Ammon's horn (tissue), 1 donor: ENCODE data around the gene CHIC1.
"Not testable (repeated sequence)": the region's sequence is repeated elsewhere in the genome, so short reads cannot be mapped to it uniquely, and the experiment has no call there.

Experiments
- DNase-seq: peaks from one replicate; pipeline ENCODE4 v3.0.0-alpha.2; 2016; ENCODE audit warnings: low spot score

The CHIC1 gene

DNA sequence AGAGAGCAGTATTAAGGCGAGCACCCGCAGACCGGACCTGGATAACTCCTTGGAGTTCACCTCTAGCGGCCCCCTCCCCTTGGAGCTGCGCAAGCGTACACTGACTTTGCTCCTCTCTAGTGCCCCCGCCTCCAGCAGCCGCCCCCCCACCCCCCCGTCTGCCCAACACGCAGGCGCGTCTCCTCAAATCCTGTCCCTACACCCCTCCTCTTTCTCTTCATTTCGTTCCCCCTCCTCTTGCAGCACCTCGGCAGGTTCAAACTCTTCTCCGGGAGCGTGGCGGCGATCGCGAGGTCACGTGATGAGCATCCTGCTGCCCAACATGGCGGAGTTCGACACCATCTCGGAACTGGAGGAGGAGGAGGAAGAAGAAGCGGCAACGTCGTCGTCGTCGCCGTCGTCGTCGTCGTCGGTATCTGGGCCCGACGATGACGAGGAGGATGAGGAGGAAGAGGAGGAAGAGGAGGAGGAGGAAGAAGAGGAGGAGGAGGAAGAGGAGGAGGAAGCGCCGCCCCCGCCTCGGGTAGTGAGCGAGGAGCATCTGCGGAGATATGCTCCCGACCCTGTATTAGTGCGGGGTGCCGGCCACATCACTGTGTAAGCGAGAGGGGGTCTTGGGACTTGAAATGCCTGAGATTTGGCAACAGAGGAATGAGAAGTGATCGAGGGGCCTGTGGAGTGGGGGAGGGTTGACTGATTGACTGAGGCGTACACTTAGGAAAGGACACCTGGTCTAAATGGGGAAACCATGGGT, at the start of gene CHIC1:
Gene CHIC1 (plus strand): TSS at position 214 of the 754 bp plus-strand sequence. CDS start 88 bp downstream, at position 302.
- peak; percentile 77 for DNase-seq

DNA sequence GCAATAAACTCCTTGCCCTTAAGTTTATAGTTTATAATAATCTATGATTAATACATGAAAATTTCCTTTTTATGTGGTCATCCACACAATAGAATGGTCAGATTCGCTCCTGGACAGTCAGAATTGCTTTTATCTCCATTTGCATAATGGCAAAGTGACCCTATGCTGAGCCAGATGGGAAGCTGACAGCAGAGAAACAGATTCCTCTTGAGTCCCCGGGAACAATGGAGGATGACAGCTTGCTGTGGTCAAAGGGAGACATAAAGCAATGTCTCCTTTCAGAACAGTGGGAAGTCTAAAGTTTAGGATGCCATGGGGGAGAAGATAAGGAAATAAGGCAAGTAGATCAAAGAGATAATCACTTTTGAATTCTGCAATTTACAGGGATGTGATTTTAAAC, 40.2 kb upstream of the CHIC1 start:
- not testable (repeated sequence) for DNase-seq

DNA sequence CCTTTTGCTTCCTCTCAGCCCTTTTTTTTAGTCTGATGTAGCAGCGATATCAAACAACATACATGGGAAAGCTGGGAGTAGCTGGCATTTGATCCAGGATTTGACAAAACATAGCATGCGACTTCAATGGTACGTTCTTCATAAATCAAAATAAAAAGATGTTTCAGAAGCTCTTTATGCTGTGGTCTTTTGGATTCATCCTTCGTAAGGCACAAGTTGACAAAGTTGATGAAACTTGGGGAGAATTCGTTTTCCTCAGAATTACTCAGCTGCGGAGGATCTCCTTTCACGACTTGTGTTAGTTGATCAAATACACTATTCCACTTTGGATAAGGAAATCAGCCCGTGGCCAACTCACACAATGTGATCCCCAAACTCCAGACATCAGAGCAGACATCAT, 38.1 kb upstream of the CHIC1 start:
- no peak for DNase-seq

- no peak for DNase-seq
Measured at GRCh38 chrX:73525928-73526690, 36.9 kb upstream of the CHIC1 start.

DNA sequence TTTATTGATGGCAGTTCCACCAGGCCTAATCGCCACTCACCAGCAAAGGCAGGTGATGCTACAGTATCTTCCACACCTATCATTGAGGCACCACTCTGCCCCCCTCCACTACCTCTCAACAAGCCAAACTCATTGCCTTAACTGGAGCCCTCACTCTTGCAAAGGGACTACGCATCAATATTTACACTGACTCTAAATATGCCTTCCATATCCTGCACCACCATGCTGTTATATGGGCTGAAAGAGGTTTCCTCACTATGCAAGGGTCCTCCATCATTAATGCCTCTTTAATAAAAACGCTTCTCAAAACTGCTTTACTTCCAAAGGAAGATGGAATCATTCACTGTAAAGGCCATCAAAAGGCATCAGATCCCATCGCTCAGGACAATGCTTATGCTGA, 31.3 kb upstream of the CHIC1 start:
- not testable (repeated sequence) for DNase-seq

GRCh38 chrX:73556159-73556558, 6.8 kb upstream of the CHIC1 start:
- DNase-seq, result no peak

- no peak for DNase-seq
Measured at GRCh38 chrX:73561801-73562200, 1.2 kb upstream of the CHIC1 start.

DNA sequence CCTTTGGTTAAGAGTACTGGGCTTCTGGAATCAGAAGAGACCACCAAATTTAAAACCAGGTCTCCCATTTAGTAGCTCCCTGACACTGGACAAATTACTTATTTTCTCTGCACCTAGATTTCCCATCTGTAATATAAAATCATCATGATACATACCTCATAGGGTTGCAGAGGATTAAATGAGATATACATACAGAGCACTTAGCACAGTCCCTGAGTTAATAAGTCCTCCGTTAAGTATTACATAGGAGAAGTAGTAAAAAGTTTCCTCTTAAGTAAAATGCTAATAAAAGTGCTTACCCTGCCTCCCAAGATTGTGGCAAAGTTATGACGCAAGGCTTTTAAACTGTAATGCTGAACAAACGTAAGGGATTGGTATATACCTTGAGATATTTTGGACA, 539 bp upstream of the CHIC1 start:
- DNase-seq, result no peak

GRCh38 chrX:73563738-73564068, 706 bp downstream of the CHIC1 start:
- DNase-seq, result no peak

DNA sequence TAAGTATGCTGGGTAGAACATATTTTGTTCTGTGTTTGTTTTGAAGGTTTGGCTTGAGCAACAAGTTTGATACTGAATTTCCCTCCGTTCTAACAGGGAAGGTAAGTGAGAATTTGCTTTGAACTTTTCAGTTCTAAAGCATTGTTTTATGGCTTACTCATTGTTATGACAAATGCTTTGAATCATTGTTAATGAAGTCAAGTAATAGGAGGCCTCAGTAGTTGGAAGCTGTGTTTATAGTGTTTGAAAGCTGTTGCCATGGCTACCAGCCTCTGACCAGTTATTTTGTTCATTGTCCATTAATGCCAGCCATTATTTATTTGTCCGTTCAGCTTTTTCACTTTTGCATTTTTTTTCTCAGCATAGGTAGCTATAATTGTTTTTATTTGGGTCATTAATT, 14.4 kb downstream of the CHIC1 start:
- DNase-seq, result peak; percentile 22

DNA sequence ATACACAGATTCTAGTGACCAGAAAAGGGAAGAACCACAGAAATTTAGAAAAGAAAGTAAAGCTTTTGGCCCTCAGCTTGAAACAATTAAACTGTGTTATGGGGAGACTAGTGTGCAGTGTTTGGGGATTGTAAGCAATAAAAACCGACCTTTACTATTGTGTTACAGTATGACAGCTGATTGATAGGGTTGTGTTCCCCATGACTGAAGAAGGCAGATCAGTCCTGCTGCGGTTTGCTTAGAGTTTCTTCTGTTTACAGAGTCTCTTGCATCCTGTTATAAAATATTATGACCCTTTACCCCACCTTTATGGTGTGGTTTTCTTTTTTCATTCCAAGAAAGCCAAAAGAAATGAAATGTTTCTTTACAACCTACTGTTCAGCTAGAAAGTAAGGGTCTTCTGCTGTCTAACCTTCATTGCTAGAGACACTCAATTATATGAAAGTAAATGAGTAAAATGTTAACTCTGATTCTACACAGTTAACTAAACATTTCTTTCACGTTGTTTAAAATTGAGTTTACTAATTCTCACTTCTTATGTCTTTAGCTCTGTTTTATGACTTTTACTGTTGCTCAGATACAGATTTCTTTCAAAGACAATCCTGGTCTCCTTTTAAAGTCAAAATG, 18.1 kb downstream of the CHIC1 start:
- DNase-seq, result no peak

DNA sequence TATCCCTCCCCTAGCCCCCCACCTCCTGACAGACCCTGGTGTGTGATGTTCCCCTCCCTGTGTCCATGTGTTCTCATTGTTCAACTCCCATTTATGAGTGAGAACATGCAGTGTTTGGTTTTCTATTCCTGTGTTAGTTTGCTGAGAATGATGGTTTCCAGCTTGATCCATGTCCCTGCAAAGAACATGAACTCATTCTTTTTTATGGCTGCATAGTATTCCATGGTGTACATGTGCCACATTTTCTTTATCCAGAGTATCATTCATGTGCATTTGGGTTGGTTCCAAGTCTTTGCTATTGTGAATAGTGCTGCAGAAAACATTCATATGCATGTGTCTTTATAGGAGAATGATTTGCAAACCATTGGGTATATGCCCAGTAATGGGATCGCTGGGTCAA, 34.8 kb downstream of the CHIC1 start:
- not testable (repeated sequence) for DNase-seq

DNA sequence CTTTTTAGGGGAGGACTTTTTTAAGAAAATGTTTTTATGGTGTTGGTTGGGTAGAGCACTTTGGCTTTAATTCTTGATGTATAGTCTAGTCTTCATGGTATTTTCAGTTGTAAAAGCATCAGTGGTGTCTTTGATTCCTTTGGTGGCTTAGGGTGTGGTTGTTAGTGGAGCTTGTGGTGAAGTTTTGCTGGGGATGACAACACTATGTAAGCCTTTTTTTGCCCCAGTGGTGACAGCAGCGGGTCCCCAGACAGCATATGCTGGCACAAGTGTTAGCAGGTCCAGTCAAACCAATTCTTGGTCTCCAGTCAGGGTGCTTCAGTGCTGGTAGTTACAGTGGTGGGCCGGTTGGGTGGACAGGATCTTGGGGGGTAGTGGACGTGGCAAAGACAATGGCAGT, 52.0 kb downstream of the CHIC1 start:
- DNase-seq, result no peak

DNA sequence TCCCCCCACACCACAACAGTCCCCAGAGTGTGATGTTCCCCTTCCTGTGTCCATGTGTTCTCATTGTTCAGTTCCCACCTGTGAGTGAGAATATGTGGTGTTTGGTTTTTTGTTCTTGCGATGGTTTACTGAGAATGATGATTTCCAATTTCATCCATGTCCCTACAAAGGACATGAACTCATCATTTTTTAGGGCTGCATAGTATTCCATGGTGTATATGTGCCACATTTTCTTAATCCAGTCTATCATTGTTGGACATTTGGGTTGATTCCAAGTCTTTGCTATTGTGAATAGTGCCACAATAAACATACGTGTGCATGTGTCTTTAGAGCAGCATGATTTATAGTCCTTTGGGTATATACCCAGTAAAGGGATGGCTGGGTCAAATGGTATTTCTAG, 78.7 kb downstream of the CHIC1 start:
- not testable (repeated sequence) for DNase-seq

GRCh38 chrX:73647212-73647611, 84.2 kb downstream of the CHIC1 start:
- DNase-seq, result no peak

DNA sequence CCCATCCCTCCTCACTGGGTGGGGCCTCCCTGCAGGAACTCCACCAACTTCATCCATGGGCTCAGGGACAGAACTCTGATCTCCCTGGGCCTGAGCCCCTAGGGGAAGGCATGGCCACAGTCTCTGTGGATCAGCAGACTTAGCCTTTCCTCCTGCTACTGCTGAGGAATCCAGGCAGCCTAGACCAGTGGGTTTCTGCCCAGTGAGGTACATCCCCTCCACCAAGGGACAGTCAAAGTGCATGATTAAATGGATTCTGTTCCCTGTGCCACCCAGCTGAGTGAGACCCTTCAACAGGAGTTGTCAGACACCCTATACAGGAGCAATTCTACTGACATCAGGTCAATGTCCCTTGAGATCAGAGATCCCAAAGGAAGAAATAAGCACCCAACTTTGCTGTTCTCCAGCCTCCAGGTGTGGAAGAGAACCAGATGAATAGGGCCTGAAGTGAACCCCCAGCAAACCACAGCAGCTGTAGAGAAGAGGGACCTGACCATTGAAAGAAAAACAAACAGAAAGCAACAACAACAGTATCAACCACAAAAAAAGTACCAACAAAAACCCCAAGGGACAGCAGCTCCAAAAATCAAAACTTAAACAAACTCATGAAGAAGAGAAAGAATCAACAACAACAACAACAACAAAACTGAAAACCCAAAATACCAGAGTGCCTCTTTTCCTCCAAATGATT, 84.8 kb downstream of the CHIC1 start:
- DNase-seq, result no peak

- not testable (repeated sequence) for DNase-seq
Measured at GRCh38 chrX:73661322-73661721, 98.3 kb downstream of the CHIC1 start.

GRCh38 chrX:73668779-73669178, 105.8 kb downstream of the CHIC1 start:
- no peak for DNase-seq

DNA sequence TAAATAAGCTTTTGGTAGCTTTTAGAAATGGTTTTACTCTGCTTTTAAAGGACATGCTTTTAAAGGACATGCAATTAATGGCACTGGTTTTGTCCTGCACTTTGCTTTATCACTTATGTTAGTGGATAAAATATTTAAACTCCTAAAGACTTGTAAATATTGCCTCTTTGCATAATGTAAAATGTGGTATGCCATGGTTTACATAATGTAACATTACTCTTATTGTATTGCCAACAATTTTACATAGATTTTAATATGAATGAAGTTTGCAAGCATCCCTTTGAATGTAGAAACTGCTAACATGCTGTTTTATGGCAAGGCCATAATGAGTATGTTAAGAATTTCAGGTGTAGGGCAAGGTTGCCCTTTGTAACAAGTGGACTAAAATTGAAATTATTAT, 118.4 kb downstream of the CHIC1 start:
- DNase-seq, result no peak

DNA sequence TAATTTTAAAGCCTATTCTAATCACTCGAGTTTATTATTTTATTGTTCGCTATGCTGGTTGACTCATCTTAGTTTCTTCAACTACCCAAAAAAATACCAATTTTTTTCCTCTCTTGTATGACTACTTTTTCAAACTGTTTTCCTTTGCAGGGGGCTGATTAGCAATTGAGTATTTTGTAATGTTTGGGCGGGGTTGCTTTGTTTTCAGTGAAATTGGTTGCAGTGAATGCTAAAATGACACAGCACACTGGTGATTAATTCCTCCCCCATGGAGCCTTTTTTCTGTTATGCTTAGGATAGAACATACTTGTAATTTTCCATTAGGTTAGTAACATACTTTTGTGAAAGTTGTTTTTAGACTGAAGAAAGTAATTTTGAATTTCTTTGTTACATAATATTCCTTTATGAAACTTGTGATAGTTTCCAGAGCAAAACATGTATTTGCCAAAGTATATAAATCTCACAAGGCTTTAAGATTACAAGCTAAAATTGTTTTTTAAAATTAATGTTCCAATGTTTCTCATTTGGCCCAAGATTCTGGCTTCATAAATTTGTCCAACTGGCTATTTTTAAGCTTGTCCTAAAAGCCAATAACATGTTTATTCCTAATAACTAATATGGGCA, 120.4 kb downstream of the CHIC1 start:
- peak; percentile 8 for DNase-seq

DNA sequence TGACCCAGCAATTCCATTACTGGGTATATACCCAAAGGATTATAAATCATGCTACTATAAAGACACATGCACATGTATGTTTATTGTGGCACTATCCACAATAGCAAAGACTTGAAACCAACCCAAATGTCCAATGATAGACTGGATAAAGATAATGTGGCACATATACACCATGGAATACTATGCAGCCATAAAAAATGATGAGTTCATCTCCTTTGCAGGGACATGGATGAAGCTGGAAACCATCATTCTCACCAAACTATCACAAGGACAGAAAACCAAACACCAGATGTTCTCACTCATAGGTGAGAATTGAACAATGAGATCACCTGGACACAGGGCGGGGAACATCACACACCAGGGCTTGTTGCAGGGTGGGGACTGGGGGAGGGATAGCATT, 144.0 kb downstream of the CHIC1 start:
- DNase-seq, result not testable (repeated sequence)

- DNase-seq, result peak; percentile 0
Measured at GRCh38 chrX:73728602-73729001, 165.6 kb downstream of the CHIC1 start.
